Stimulated activated CD4-positive, alpha-beta T cell treated with anti-CD3 and anti-CD28 coated beads, Interleukin-4, amount 100 ng/mL, for 24 hours (primary cell): ENCODE results near the gene KRTAP2-2.

Experiments
- DNase-seq: peaks from one replicate; pipeline ENCODE4 v3.0.0-alpha.2; 2020

The KRTAP2-2 gene

GRCh38 chr17:41019415-41019814, 35.6 kb downstream of the KRTAP2-2 start:
- no peak for DNase-seq

- DNase-seq = no peak
These were observed 36.5 kb downstream of the KRTAP2-2 start for GRCh38 chr17:41018541-41018940.

- no peak for DNase-seq
These were observed 38.3 kb downstream of the KRTAP2-2 start for GRCh38 chr17:41016578-41017215.

GRCh38 chr17:41015454-41015853, 39.6 kb downstream of the KRTAP2-2 start:
- no peak for DNase-seq

- DNase-seq = no peak
These were observed 41.4 kb downstream of the KRTAP2-2 start for GRCh38 chr17:41013606-41014005.

- DNase-seq = no peak
These were observed 41.8 kb downstream of the KRTAP2-2 start for GRCh38 chr17:41013181-41013580.

- no peak for DNase-seq
These were observed 42.5 kb downstream of the KRTAP2-2 start for GRCh38 chr17:41012326-41013120.

GRCh38 chr17:41010441-41010840, 44.6 kb downstream of the KRTAP2-2 start:
- no peak for DNase-seq

- DNase-seq = no peak
These were observed 45.1 kb downstream of the KRTAP2-2 start for GRCh38 chr17:41009936-41010335.

- DNase-seq = no peak
These were observed 45.7 kb downstream of the KRTAP2-2 start for GRCh38 chr17:41009301-41009760.

- no peak for DNase-seq
These were observed 46.2 kb downstream of the KRTAP2-2 start, which contains the start of gene KRTAP3-1 for GRCh38 chr17:41008811-41009210. TSS of gene KRTAP3-1 (minus strand) at chr17:41009128. CDS start at chr17:41009074, 54 bp downstream.
